Stromal cell of bone marrow (primary cell): Measurements from ENCODE around the gene PLEKHJ1.
A peak's percentile ranks its signal among the peaks of the same experiment; 100 is the strongest.

Experiments used
- DNase-seq: peaks from one replicate; pipeline ENCODE4 v3.0.0-alpha.2; 2012; ENCODE audit warnings: low read depth

Gene PLEKHJ1

GRCh38 chr19:2269244-2270156, 33.4 kb upstream of the PLEKHJ1 start:
- peak; percentile 94 for DNase-seq

DNA sequence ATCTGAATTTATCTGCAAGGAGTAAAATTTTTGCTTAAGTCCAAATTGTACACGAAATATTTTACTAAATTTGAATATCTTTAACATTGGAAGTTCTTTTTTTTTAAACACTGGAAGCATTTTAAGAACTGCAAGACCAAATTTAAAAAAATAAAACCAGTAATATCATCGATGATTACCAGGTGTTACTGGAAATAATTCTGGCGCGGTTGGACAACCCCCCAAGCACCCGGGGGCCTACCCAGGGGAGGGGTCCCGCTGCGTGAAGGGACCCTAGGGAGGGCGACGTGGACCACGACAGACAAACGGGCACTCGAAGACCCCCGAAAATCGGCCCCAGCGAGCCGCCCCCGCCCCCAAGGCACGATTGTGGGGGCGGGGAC, 32.7 kb upstream of the PLEKHJ1 start:
- DNase-seq = no peak

DNA sequence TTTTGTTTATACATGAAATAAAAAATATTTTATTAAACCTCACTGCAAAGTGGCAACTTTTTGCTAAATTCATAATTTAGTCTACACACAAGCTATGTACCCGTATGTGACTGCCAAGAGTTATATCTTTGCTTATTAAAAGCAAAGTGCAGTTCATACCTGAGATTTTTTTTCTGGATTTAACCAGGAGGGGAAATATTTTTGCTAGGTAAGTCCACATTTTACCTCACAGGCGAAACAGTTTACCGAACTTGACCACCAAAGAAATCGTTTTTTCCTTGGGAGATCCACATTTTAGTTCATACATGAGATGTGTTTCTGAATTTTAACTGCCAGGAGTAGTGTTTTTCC, 32.3 kb upstream of the PLEKHJ1 start:
- DNase-seq = no peak

DNA sequence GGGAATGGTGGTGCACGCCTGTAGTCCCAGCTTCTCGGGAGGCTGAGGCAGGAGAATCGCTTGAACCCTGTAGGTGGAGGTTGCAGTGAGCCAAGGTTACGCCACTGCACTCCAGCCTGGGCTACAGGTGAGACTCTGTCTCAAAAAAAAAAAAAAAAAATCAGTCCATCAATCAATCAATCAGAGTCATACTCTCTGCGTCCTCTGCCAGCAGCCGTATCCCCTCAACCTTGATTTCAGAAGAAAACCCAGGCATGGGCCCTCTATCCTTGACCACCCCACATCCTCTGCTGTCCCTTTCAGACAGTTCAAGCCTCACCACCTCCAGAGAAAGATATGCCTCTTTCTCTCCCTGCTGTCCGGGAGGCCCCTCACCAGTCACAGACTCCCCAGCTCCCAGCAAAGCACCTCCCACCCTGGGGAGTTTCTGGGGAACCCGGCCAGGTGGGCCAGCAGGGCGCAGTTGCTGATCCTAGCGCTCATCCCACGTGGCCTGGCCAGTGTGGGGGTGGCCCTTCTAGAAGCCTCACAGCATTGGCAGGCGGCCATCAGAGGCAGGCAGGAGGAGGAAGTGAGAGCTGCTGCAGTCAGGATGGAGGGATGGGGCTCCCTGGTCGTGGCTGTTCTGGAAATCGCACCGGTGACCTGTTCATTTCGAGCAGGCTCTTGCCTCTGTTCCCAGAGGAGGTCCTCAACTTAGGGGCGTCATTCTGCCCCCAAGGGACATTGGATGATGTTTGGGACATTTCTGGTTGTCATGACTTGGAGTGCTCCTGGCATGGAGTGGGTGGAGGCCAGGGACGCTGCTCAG, 30.3 kb upstream of the PLEKHJ1 start:
- DNase-seq = peak; percentile 68

GRCh38 chr19:2261438-2262172, 25.5 kb upstream of the PLEKHJ1 start:
- DNase-seq = no peak

DNA sequence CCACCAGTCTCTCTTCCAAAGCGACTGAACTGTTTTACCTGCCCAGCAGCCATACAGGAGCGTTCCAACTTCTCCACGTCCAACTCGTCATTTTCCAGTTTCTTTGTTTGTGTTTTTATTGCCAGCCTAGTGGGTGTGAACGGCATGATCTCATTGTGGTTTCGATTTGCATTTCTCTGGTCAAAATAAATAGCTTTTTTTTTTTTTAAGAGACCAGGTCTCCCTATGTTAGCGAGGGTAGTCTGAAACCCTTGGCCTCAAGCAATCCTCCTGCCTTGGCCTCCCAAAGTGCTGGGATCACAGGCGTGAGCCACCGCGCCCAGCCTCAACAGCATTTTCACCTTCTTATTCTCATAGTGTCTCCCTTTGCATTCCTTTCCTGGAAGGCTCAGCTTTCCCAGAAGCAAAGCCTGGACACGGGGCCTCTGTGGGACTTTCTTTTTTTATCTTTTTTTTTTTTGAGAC, 24.2 kb upstream of the PLEKHJ1 start:
- no peak for DNase-seq

DNA sequence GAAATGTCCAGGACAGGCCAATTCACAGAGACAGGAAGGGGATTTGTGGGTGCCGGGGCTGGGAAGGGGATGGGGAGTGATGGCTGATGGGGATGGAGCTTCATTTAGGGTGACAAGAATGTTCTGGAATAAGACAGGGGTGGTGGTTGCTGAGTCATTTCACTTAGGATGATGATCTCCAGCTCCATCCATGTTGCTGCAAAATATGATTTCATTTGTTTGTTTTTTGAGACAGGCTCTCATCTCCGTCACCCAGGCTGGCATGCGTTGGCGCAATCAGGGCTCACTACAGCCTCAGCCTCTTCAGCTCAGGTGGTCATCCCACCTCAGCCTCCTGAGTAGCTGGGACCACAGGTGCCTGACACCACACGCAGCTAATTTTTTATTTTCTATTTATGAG, 23.2 kb upstream of the PLEKHJ1 start:
- DNase-seq = no peak

DNA sequence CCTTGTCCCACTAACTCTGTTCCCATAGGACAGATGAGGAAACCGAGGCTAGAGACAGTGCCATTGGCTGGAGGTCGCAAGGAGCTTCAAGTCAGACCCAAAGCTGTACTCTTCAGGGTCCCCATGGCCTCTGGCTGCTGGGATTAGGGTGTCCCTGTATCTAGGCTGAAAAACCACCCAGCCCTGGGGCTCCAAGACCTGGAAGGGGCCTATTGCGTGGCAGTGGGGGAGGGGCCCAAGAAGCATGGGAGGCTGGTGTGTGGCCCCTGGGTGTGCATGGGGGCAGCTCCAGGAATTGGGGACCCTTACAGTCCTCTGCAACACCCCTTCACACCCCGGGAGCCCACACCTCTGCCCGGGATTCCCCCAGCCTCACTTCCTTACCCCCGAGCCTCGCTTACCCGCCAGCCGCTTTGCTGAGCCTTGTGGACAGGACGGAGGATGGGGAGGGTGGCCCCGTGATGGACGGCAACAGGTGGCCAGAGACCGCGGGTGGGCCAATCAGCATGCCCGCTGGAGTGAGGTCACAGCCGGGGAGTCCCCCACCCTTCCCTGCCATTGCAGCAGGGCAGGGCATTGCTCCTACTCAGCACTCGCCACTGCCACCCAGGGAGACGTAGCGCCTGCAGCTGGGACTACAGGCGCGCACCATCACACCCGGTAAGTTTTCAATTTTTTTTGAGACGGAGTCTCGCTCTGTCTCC, 20.0 kb upstream of the PLEKHJ1 start, which contains the start of gene JSRP1:
TSS of gene JSRP1 (minus strand) at position 436 of the 704 bp plus-strand sequence. CDS start 1,103 bp downstream, outside the sequence.
- DNase-seq = no peak

DNA sequence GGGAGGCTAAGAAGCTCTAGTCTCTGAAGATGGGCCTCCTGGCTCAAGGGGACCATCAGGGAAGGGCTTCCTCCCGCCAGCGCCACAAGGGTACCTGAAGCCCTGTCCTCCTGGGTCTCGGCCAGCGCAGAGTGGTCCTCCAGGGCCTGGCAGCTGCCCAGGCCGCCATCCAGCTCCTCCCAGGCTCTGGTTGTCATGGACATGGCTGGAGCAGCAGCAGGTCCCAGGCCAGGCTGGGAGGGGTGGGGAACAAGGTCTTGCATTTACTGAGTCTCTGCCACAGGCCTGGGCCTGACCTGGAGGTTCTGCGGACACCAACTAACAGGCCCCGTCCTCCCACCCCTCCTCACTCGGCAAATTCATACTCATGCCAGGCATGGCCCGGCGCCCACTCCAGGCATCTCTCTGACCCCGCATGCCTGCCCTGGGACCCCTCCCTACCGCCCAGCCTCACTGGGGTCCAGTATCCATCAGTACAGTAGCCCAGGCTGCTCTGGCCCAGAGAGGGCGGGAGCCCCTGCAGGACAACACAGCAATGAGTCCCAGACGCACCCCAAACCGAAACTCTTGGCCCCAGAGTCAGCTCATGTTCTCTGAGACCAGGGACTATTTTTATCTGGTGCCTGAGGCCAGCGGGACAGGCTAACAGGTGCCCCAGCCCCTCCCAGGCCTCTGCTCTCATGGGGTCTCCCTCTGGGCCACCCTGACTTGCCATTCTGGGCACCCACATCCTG, 19.1 kb upstream of the PLEKHJ1 start:
- no peak for DNase-seq

DNA sequence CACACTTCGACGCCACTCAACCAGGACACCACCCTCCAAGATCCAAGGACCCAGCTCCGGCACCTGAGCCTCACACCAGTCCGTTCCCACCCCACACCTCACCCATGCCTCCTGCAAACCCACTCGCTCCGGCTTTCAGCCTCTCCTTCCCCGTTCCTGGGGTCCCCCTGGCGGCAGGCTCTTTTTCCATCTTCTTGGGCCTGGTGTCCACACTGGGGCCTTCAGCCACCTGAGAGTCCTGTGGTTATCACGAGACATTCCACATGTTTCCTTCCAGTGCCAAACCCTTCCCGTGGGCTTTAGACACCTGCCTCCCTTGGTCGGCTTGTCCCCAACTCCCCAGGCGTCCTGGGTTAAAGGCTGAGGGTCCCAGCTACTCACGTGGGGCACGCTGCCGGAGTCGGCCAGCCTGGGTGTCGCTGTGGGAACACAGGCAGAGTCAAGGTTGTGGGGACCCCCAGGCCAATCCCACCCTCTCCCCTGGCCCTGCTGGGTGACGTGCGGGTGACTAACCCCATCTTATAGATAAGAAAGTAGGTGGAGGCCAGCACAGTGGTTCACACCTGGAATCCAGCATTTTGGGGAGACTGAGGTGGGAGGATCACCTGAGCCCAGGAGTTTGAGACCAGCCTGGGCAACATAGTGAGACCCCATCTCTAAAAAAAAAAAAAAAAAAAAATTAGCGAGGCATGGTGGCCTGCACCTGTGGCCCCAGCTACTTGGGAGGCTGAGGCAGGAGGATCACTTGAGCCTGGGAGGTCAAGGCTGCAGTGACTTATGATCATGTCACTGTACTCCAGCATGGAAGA, 18.1 kb upstream of the PLEKHJ1 start:
- DNase-seq = no peak

- DNase-seq = no peak
Measured at GRCh38 chr19:2253106-2254063, 17.3 kb upstream of the PLEKHJ1 start.

DNA sequence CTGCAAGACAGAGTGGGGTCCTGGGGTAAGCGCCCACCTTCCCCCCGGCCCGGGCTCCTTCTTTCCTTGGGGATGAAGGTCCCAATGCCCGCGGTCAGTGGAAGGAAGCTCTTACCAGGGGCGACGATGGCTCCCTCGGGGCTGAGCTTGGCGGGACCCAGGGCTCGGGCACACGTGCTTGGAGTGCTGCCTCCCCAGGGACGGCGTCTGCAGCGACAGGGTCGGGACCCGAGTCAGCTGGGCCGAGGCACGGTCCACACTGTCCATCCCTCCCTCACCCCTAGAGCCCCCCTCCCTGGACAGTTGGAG, 16.6 kb upstream of the PLEKHJ1 start:
- DNase-seq = no peak

DNA sequence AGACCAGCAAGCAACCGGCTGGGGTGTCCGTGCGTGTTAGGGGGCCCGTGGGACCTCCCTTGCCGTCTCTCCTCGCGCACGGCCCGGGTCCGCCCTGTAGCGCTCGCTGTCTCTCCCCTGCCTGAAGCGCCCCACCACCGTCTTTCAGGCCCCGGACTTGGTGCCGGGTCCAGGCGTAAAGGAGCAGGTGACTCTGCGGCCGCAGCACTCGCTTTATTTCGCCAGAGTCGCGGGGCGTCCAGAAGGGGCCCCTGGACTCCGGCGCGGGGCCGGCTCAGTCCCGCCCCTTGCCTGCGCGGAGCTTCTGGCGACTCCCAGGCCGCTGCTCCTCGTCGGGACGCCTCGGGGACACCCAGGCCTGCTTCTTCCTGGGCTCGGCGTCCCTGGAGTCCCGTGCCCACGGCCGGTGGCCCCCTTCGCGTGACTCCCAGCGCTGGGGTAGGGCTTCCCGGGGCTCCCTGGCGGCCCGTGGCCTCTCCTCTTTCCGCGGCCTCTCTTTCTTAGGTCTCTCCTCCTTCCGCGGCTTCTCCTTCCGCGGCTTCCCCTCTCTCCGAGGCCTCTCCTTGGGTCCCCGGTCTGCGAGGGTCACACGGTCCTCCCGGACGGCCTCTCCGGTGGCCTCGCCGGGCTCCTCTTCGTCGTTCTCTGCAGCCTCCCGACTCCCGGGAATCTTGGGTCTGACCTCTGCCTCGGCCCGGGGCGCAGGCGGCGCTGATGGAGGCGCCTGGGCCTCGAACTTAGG, 16.1 kb upstream of the PLEKHJ1 start:
- DNase-seq = no peak

GRCh38 chr19:2251106-2252054, 15.3 kb upstream of the PLEKHJ1 start:
- no peak for DNase-seq

DNA sequence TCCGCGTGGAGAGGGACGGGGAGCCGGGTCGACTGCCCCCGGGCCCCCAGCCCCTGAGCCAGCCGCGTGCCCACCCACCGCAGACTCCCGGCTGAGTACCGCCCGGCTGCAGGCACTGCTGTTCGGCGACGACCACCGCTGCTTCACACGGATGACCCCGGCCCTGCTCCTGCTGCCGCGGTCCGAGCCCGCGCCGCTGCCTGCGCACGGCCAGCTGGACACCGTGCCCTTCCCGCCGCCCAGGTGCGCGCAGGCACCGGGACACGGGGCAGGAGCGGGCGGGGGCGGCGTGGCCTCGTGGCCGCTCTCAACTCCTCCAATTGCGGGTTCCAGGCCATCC, 14.6 kb upstream of the PLEKHJ1 start:
- no peak for DNase-seq

GRCh38 chr19:2249880-2250765, 14.0 kb upstream of the PLEKHJ1 start:
- no peak for DNase-seq
